ENCODE data around the gene CALD1. TPM values are rescaled to one million over a fixed set of nuclear protein-coding genes. Genes with fewer than 3 reads are reported as not detected.

CALD1 gene
- total RNA-seq, result 7.2 and 8.2 TPM in 2 replicates

GRCh38 chr7:134778941-134779740, at the start of gene CALD1:
CALD1 (plus strand) TSS chr7:134779634; CDS start chr7:134867734, 88,100 bp downstream.
- Mint-ChIP-seq H3K36me3 (ENCODE audit: low read depth) (no peaks in the 10 kb centered on the region), H3K9me3 (no peaks in the 10 kb centered on the region), H3K4me3 (no peak within 1 kb of the TSS)

DNA sequence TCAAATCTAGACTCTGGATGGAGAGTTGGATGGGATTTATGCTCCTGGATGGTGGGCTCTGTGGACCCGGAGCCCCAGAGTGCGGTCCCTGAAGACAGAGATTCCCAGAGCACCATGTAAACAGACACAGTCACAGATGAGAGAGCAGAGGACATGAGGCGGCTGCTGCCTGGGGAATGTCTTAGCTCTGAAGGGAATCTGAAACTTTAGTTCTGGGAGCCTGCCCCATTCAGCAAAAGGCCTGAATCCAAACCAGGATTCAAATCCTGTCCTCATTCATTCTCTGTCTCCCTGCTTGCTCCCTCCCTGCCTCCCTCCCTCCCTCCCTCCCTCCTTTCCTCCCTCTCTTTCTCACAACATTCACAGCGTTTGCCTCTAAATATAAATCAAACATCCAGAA, 49.5 kb upstream of the CALD1 start:
- H3K9me3 Mint-ChIP-seq, result peaks cover 18% of the 10 kb centered on the region
- H3K4me3 Mint-ChIP-seq, result no peak overlapping the region
- H3K4me1 Mint-ChIP-seq, result peaks cover 14% of the 10 kb centered on the region
- H3K27me3 Mint-ChIP-seq, result no peaks in the 10 kb centered on the region
- intact Hi-C loops (cut with micrococcal nuclease), result loop anchor here (2.0 to 10.0 kb wide), 5 partner anchors 21 to 415 kb away; partner anchors contain the start of genes AKR1B1 and TMEM140
- H3K36me3 Mint-ChIP-seq (ENCODE audit: low read depth), result peaks cover 2% of the 10 kb centered on the region
- peak overlapping the region; percentile 20 for H3K27ac Mint-ChIP-seq
- DNase-seq, result no peak

More at GRCh38 chr7:134778941-134779740, at the start of gene CALD1:
- DNase-seq, result peak; percentile 26
- Mint-ChIP-seq H3K27ac (no peak within 1 kb of the TSS), H3K27me3 (no peaks in the 10 kb centered on the region), H3K4me1 (peaks cover 2% of the 10 kb centered on the region)
- intact Hi-C loops (cut with micrococcal nuclease), result no loop called here

DNA sequence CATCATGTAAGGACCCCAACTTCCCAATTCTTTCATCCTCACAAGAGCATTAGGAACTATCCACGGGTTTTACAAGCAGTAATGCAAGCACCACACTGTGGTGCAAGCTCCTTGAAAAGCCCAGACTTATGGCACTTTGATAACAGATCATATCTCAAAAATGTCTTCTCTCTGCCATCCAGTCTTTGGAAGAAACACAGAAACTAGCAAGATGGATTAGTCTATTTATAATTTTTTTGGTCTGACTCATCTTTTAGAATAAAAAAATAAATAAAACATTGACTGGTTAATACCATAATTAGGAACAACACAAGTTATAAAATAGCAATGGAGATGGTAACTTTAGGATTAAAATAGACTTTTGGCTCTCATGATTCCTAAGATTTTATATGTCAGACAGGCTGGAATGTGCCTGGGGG, 49.0 kb upstream of the CALD1 start:
- Mint-ChIP-seq H3K36me3 (ENCODE audit: low read depth) (peaks cover 2% of the 10 kb centered on the region), H3K4me1 (peaks cover 14% of the 10 kb centered on the region), H3K4me3 (no peak overlapping the region), H3K9me3 (peaks cover 19% of the 10 kb centered on the region), H3K27ac (peak overlapping the region; percentile 20), H3K27me3 (no peaks in the 10 kb centered on the region)
- DNase-seq, result no peak
- intact Hi-C loops (cut with micrococcal nuclease), result loop anchor here (2.0 to 10.0 kb wide), 5 partner anchors 20 to 414 kb away; partner anchors contain the start of genes AKR1B1 and TMEM140

GRCh38 chr7:134731616-134732015, 47.8 kb upstream of the CALD1 start:
- H3K4me3 Mint-ChIP-seq, result peak overlapping the region; percentile 27
- peaks cover 19% of the 10 kb centered on the region for H3K9me3 Mint-ChIP-seq
- H3K4me1 Mint-ChIP-seq, result peaks cover 21% of the 10 kb centered on the region
- H3K27ac Mint-ChIP-seq, result peak overlapping the region; percentile 89
- H3K27me3 Mint-ChIP-seq, result no peaks in the 10 kb centered on the region
- intact Hi-C loops (cut with micrococcal nuclease), result loop anchor here (2.0 to 10.0 kb wide), 5 partner anchors 19 to 413 kb away; partner anchors contain the start of genes AKR1B1 and TMEM140
- no peak for DNase-seq
- H3K36me3 Mint-ChIP-seq (ENCODE audit: low read depth), result peaks cover 2% of the 10 kb centered on the region

- H3K4me3 Mint-ChIP-seq, result no peak overlapping the region
- intact Hi-C loops (cut with micrococcal nuclease), result loop anchor here (10.0 kb wide), 4 partner anchors 132 to 412 kb away; partner anchors contain the start of genes AKR1B1 and TMEM140
- peaks cover 27% of the 10 kb centered on the region for H3K4me1 Mint-ChIP-seq
- peaks cover 2% of the 10 kb centered on the region for H3K36me3 Mint-ChIP-seq (ENCODE audit: low read depth)
- DNase-seq, result no peak
- peaks cover 19% of the 10 kb centered on the region for H3K9me3 Mint-ChIP-seq
- H3K27ac Mint-ChIP-seq, result peak overlapping the region; percentile 35
- H3K27me3 Mint-ChIP-seq, result no peaks in the 10 kb centered on the region
These were observed 46.7 kb upstream of the CALD1 start for GRCh38 chr7:134732728-134733127.

DNA sequence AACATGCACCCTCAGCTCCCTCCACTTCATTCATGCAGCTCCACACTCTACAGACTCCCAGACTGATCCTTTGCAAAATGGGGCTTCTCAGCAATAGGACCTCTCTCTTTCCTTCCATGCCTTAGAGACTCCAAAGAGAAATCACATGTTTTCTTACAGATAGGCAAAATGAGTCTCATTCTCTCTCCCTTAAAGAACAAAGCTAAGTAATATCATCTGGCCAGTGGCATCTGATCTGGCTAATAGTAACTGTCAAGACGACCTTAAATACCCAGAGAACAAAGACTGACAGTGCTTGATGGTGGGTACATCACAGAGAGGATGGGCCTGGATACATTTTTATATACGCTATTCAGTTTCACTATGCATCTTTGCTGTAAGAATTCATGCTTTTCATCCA, 43.1 kb upstream of the CALD1 start:
- Mint-ChIP-seq H3K27ac (peak overlapping the region; percentile 3), H3K36me3 (ENCODE audit: low read depth) (peaks cover 2% of the 10 kb centered on the region), H3K4me3 (no peak overlapping the region), H3K27me3 (no peaks in the 10 kb centered on the region), H3K4me1 (peaks cover 33% of the 10 kb centered on the region), H3K9me3 (peaks cover 8% of the 10 kb centered on the region)
- DNase-seq, result no peak
- intact Hi-C loops (cut with micrococcal nuclease), result loop anchor here (5.0 to 10.0 kb wide), 5 partner anchors 44 to 408 kb away; partner anchors contain the start of genes AKR1B1 and TMEM140

- intact Hi-C loops (cut with micrococcal nuclease), result loop anchor here (1.0 to 10.0 kb wide), 9 partner anchors 13 to 407 kb away; partner anchors contain the start of genes AKR1B1, BPGM and TMEM140
- Mint-ChIP-seq H3K9me3 (peaks cover 5% of the 10 kb centered on the region), H3K4me1 (peaks cover 28% of the 10 kb centered on the region), H3K27me3 (no peaks in the 10 kb centered on the region), H3K36me3 (ENCODE audit: low read depth) (peaks cover 2% of the 10 kb centered on the region), H3K4me3 (peak overlapping the region; percentile 26), H3K27ac (peak overlapping the region; percentile 83)
- peak; percentile 76 for DNase-seq
These were observed 41.7 kb upstream of the CALD1 start for GRCh38 chr7:134737566-134738345.

- H3K9me3 Mint-ChIP-seq, result peaks cover 5% of the 10 kb centered on the region
- H3K27ac Mint-ChIP-seq, result no peak overlapping the region
- peaks cover 2% of the 10 kb centered on the region for H3K36me3 Mint-ChIP-seq (ENCODE audit: low read depth)
- peaks cover 32% of the 10 kb centered on the region for H3K4me1 Mint-ChIP-seq
- H3K27me3 Mint-ChIP-seq, result no peaks in the 10 kb centered on the region
- intact Hi-C loops (cut with micrococcal nuclease), result loop anchor here (2.0 to 10.0 kb wide), 6 partner anchors 47 to 405 kb away; partner anchors contain the start of genes AKR1B1, BPGM and TMEM140
- DNase-seq, result no peak
- H3K4me3 Mint-ChIP-seq, result no peak overlapping the region
These were observed 40.1 kb upstream of the CALD1 start for GRCh38 chr7:134739362-134739761.

GRCh38 chr7:134740376-134740775, 39.1 kb upstream of the CALD1 start:
- Mint-ChIP-seq H3K4me1 (peaks cover 32% of the 10 kb centered on the region), H3K27me3 (no peaks in the 10 kb centered on the region), H3K36me3 (ENCODE audit: low read depth) (no peaks in the 10 kb centered on the region), H3K27ac (no peak overlapping the region), H3K4me3 (no peak overlapping the region), H3K9me3 (no peaks in the 10 kb centered on the region)
- DNase-seq, result no peak
- intact Hi-C loops (cut with micrococcal nuclease), result no loop called here

DNA sequence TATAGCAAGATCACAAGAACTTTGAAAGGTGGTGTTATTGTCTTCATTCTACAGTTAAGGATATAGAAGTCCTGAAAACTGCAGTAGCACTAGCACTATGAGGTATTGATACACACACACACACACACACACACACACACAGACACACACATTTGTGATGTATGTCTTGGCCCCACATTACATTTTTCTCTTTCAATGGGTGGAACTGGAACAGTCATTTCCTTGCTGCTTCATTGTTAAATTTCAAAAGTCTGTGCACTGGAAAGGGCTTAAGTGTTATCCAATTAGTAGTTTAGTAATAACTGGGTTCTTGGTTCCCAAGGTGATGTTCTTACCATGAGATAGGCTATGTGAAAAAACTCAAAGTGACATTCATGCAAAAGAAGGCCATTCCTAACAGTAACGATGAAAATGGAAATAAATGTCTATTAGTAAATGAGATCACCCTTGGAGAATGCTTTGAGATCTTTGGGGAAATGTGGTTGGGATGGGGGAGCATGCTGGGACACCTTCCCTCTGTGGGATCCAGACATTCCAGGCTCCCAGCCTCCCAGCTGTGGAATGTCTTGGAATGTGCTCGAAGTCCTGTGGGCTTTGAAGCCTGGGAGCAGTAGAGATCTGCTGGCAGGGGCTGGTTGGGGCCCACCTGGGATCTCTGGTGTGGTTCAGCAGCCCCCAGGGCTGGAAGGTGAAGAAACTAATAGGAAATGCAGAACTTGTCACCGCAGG, 37.4 kb upstream of the CALD1 start:
- Mint-ChIP-seq H3K27me3 (peaks cover 1% of the 10 kb centered on the region), H3K9me3 (no peaks in the 10 kb centered on the region), H3K27ac (no peak overlapping the region), H3K4me1 (peaks cover 23% of the 10 kb centered on the region), H3K4me3 (no peak overlapping the region), H3K36me3 (ENCODE audit: low read depth) (no peaks in the 10 kb centered on the region)
- intact Hi-C loops (cut with micrococcal nuclease), result no loop called here
- no peak for DNase-seq

GRCh38 chr7:134742688-134743350, 36.6 kb upstream of the CALD1 start:
- DNase-seq, result no peak
- intact Hi-C loops (cut with micrococcal nuclease), result no loop called here
- H3K27me3 Mint-ChIP-seq, result peaks cover 1% of the 10 kb centered on the region
- no peaks in the 10 kb centered on the region for H3K9me3 Mint-ChIP-seq
- H3K36me3 Mint-ChIP-seq (ENCODE audit: low read depth), result no peaks in the 10 kb centered on the region
- no peak overlapping the region for H3K27ac Mint-ChIP-seq
- peaks cover 18% of the 10 kb centered on the region for H3K4me1 Mint-ChIP-seq
- no peak overlapping the region for H3K4me3 Mint-ChIP-seq

GRCh38 chr7:134744569-134744968, 34.9 kb upstream of the CALD1 start:
- Mint-ChIP-seq H3K36me3 (ENCODE audit: low read depth) (no peaks in the 10 kb centered on the region), H3K9me3 (no peaks in the 10 kb centered on the region), H3K4me1 (peaks cover 6% of the 10 kb centered on the region), H3K27me3 (peaks cover 1% of the 10 kb centered on the region), H3K27ac (no peak overlapping the region), H3K4me3 (no peak overlapping the region)
- no peak for DNase-seq
- intact Hi-C loops (cut with micrococcal nuclease), result no loop called here

GRCh38 chr7:134747326-134747725, 32.1 kb upstream of the CALD1 start:
- intact Hi-C loops (cut with micrococcal nuclease), result no loop called here
- H3K27ac Mint-ChIP-seq, result no peak overlapping the region
- no peak overlapping the region for H3K4me3 Mint-ChIP-seq
- no peaks in the 10 kb centered on the region for H3K9me3 Mint-ChIP-seq
- peaks cover 12% of the 10 kb centered on the region for H3K4me1 Mint-ChIP-seq
- DNase-seq, result no peak
- peaks cover 1% of the 10 kb centered on the region for H3K27me3 Mint-ChIP-seq
- no peaks in the 10 kb centered on the region for H3K36me3 Mint-ChIP-seq (ENCODE audit: low read depth)
